ENCODE data around the gene MED9. TPM values are rescaled to one million over a fixed set of nuclear protein-coding genes. Genes with fewer than 3 reads are reported as not detected.

The MED9 gene
- total RNA-seq, 2 donors from 2014 or later: 4.9 to 7.8 TPM

- Histone ChIP-seq H3K4me1 (peaks cover 33% of the 10 kb centered on the region), H3K27ac (peak overlapping the region in 2 of 4 donors; percentile 6 to 26), H3K36me3 (replicated peaks in 1 of 2; ENCODE audit: insufficient read depth in 1 of 2, low read depth in 2 of 2) (no peaks in the 10 kb centered on the region), H3K4me3 (no peak overlapping the region), H3K9me3 (no peaks in the 10 kb centered on the region), H3K27me3 (no peaks in the 10 kb centered on the region)
- intact Hi-C loops (cut with DNase I): no loop called here
- TF ChIP-seq POLR2A (IDR thresholded peaks at IDR 0.05) (no peak), CTCF (IDR thresholded peaks at IDR 0.05) (no peak)
- ATAC-seq (no peak), DNase-seq (peak in 2 of 4 donors; percentile 58 to 63)
- WGBS, 2 donors: 40 to 45% methylated on average over 10 to 14 of the region's 14 CpGs
These were observed 49.6 kb downstream of the MED9 start for GRCh38 chr17:17526369-17526768.

GRCh38 chr17:17527534-17527933 lies 50.7 kb downstream of the MED9 start:
- no peak for TF ChIP-seq POLR2A (IDR thresholded peaks at IDR 0.05)
- TF ChIP-seq CTCF (IDR thresholded peaks at IDR 0.05): no peak

DNA sequence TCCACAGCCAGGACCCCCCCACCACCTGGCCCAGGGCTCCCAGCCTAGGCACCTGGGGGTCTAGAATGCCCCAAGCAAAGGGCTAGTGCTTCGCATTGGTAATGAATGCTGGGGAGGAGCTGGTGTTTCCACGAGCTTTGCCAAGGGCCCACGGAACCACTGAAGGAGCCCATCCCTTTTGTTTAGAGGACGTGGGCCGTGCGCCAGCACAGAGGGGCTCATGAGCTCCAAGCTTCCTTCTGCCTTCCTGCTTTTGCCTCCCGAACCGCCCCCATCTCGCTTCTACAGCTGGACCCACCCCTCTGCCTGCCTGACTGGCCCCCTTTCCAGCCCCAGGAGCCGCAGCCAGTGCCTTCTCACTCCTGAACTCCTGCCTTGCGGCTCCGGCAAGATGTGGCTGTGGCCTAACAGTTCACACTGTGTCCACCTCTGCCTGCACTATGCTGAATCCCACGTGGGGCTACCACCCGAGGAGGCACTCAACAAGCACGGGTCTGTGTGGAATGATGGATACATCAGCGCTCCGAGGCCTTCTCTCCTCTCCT lies 51.2 kb downstream of the MED9 start:
- DNase-seq (no peak), ATAC-seq (no peak)
- TF ChIP-seq POLR2A (IDR thresholded peaks at IDR 0.05) (no peak), CTCF (IDR thresholded peaks at IDR 0.05) (no peak)
- intact Hi-C loops (cut with DNase I): no loop called here
- peaks cover 26% of the 10 kb centered on the region for H3K4me1 ChIP-seq
- no peaks in the 10 kb centered on the region for H3K36me3 ChIP-seq (replicated peaks in 1 of 2; ENCODE audit: insufficient read depth in 1 of 2, low read depth in 2 of 2)
- H3K27me3 ChIP-seq: no peaks in the 10 kb centered on the region
- H3K4me3 ChIP-seq: no peak overlapping the region
- H3K9me3 ChIP-seq: no peaks in the 10 kb centered on the region
- no peak overlapping the region for H3K27ac ChIP-seq
- 93 to 95% methylated on average over 16 to 17 of the region's 17 CpGs for WGBS, 2 donors

More at GRCh38 chr17:17527534-17527933, 50.7 kb downstream of the MED9 start:
- no peaks in the 10 kb centered on the region for H3K9me3 ChIP-seq
- H3K4me3 ChIP-seq: no peak overlapping the region
- H3K27ac ChIP-seq: no peak overlapping the region
- WGBS, 2 donors: 92 to 100% methylated on average over 4 to 11 of the region's 11 CpGs
- DNase-seq (no peak), ATAC-seq (no peak)
- intact Hi-C loops (cut with DNase I): no loop called here
- peaks cover 31% of the 10 kb centered on the region for H3K4me1 ChIP-seq
- no peaks in the 10 kb centered on the region for H3K27me3 ChIP-seq
- no peaks in the 10 kb centered on the region for H3K36me3 ChIP-seq (replicated peaks in 1 of 2; ENCODE audit: insufficient read depth in 1 of 2, low read depth in 2 of 2)

DNA sequence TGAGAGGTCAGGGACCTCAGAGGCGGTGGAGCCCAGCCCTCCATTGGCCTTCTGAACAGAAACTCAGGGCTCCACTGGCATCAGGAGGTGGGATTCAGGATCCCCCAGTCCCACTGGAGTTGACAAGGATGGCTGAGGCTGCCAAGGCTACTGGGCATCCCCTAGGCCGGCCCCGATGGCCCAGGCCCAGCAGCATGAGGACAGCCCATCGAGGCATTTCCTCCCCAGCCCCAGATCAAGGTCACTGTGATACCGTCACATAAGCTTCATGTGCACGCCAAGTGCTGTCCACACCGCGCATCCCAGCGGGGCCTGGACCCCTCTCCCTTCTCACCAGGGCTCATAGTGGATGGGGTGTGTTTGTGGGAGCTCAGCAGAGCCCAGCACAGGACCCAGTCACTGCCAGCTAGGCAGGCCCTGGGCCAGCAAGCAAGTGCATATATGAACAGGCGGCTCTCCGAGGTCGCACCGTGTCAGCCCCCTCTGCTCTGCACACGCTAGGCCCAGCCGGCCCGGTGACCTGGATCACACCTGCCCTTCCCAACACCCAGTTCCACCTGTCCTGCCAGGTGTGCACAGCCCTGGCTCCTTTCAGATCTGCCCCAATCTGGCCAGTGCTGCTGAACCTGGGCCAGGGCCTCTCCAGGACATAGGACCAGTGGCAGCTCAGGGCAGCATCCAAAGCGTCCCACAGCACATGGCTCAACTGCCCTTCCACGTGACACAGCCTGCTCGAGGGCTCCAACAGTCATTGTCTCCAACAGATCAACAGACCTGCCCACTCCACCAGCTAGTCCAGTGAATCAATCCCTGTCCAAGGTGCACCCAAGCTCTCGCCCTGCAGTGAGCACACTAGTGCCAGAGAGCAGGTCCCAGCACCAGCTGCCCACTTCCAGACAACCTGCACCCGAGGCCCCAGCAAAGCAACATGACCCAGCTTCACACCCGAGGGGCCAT lies 52.2 kb downstream of the MED9 start:
- ATAC-seq (peak; percentile 29), DNase-seq (peak in 2 of 4 donors; percentile 46 to 72)
- TF ChIP-seq POLR2A (IDR thresholded peaks at IDR 0.05) (no peak), CTCF (IDR thresholded peaks at IDR 0.05) (no peak)
- Histone ChIP-seq H3K27ac (peak overlapping the region in 1 of 4 donors; percentile 34), H3K36me3 (replicated peaks in 1 of 2; ENCODE audit: insufficient read depth in 1 of 2, low read depth in 2 of 2) (no peaks in the 10 kb centered on the region), H3K27me3 (no peaks in the 10 kb centered on the region), H3K4me1 (peaks cover 22% of the 10 kb centered on the region), H3K9me3 (no peaks in the 10 kb centered on the region), H3K4me3 (no peak overlapping the region)
- WGBS, 2 donors: 51 to 63% methylated on average over 7 to 22 of the region's 22 CpGs
- intact Hi-C loops (cut with DNase I): no loop called here

All from body of pancreas (tissue), 4 donors.